Endothelial cell of umbilical vein (primary cell): ENCODE results near the gene PADI1. TPM values are rescaled to one million over a fixed set of nuclear protein-coding genes. Genes with fewer than 3 reads are reported as not detected.

Source experiments
- BruUV-seq: library from RNA; stranded (reverse); fragments of 400-500 nt; replicated peaks from 2 replicates; lab custom pipeline; 2021; lab: Mats Ljungman, UMichigan
- CTCF ChIA-PET: fragments of 300-600, 350-600 bp; sonication (Branson Sonifier 250); formaldehyde crosslinking; loops from one replicate; lab custom pipeline; 2021; ENCODE audit warnings: antibody characterized with exemption, inconsistent platforms; lab: Charles Lee
- POLR2A ChIA-PET: fragments of 300-600, 350-600 bp; sonication (Branson Sonifier 250); formaldehyde crosslinking; loops from one replicate; lab custom pipeline; 2021; ENCODE audit warnings: antibody characterized with exemption, inconsistent platforms; lab: Charles Lee
- DNase-seq: peaks from one replicate; pipeline ENCODE4 v3.0.0-alpha.2; 2011; ENCODE audit warnings: low read depth, low spot score
- FAIRE-seq: peaks from 2 replicates; lab custom pipeline; 2011; peaks lifted over from hg19 to GRCh38; lab: Jason Lieb, UNC
- H2AFZ ChIP-seq: 2 replicates; pipeline ENCODE4 v1.6.0; 2012; ENCODE audit warnings: low read depth, low read length, control low read depth, inconsistent platforms
- H3K27ac ChIP-seq: 2 replicates; pipeline ENCODE4 v1.5.1; 2011; ENCODE audit warnings: low read depth, mild to moderate bottlenecking, control low read depth, low read length, moderate library complexity; ENCODE audit not compliant: insufficient read depth
- H3K27me3 ChIP-seq, 2 experiments: 2 replicates each; pipeline versions ENCODE4 v1.6.0 to v1.6.1; 2011; ENCODE audit warnings: low read length in 2 of 2, mixed read lengths in 1 of 2; ENCODE audit not compliant: control insufficient read depth in 2 of 2, insufficient read depth in 2 of 2
- H3K36me3 ChIP-seq, 2 experiments: 2 replicates in 1 of 2; 3 replicates in 1 of 2; pipeline ENCODE4 v1.5.1; 2011; ENCODE audit warnings: low read length in 2 of 2, mild to moderate bottlenecking in 1 of 2, moderate library complexity in 1 of 2; ENCODE audit not compliant: control insufficient read depth in 2 of 2, insufficient read depth in 2 of 2; ENCODE audit errors: extremely low read depth in 1 of 2
- H3K4me1 ChIP-seq: 3 replicates; pipeline ENCODE4 v1.5.1; 2011; ENCODE audit warnings: mild to moderate bottlenecking, low read length; ENCODE audit not compliant: control insufficient read depth, insufficient read depth; ENCODE audit errors: extremely low read depth
- H3K4me2 ChIP-seq: 2 replicates; pipeline ENCODE4 v1.6.1; 2011; ENCODE audit warnings: low read length, control low read depth, mixed read lengths; ENCODE audit not compliant: insufficient read depth
- H3K4me3 ChIP-seq, 3 experiments: fragments of 200-600 bp in 1 of 3; sonication (generic), shearing (Covaris generic) in 1 of 3; replicated peaks in 1 of 3; 2 replicates each; pipeline ENCODE4 v1.5.1; 2011 to 2016; ENCODE audit warnings: control low read depth in 3 of 3, low read length in 3 of 3, mild to moderate bottlenecking in 2 of 3, inconsistent platforms in 1 of 3, low read depth in 1 of 3, moderate library complexity in 1 of 3; ENCODE audit not compliant: insufficient read depth in 1 of 3
- H3K79me2 ChIP-seq: 2 replicates; pipeline ENCODE4 v1.6.0; 2012; ENCODE audit warnings: low read length, inconsistent platforms; ENCODE audit not compliant: control insufficient read depth, insufficient read depth
- H3K9ac ChIP-seq: replicated peaks from 2 replicates; pipeline ENCODE3; 2011; ENCODE audit warnings: low read length, control low read depth; ENCODE audit not compliant: insufficient read depth; ENCODE audit errors: extremely low read depth
- H3K9me1 ChIP-seq: replicated peaks from 3 replicates; pipeline ENCODE4 v1.6.0; 2011; ENCODE audit warnings: mild to moderate bottlenecking, low read length; ENCODE audit not compliant: control insufficient read depth, insufficient read depth; ENCODE audit errors: extremely low read depth
- H3K9me3 ChIP-seq: replicated peaks from 2 replicates; pipeline ENCODE4 v1.5.1; 2012; ENCODE audit warnings: low read length, inconsistent platforms; ENCODE audit not compliant: control insufficient read depth, insufficient read depth
- H4K20me1 ChIP-seq: replicated peaks from 2 replicates; pipeline ENCODE3; 2011; ENCODE audit warnings: mild to moderate bottlenecking, low read length; ENCODE audit not compliant: control insufficient read depth, insufficient read depth; ENCODE audit errors: extremely low read depth
- EZH2 ChIP-seq: IDR thresholded peaks from 2 replicates; pipeline ENCODE4 v1.6.1; 2012; ENCODE audit warnings: borderline replicate concordance, low read depth, mild to moderate bottlenecking, moderate library complexity, low read length, inconsistent platforms; ENCODE audit not compliant: severe bottlenecking
- FOS ChIP-seq: IDR thresholded peaks from 2 replicates; pipeline ENCODE4 v1.6.1; 2011; ENCODE audit warnings: mild to moderate bottlenecking, low read length, moderate library complexity, borderline replicate concordance; ENCODE audit not compliant: insufficient read depth
- GATA2 ChIP-seq: IDR thresholded peaks from 2 replicates; pipeline ENCODE4 v1.7.0; 2011; ENCODE audit warnings: low read depth, mild to moderate bottlenecking, moderate library complexity, mixed read lengths, low read length; ENCODE audit not compliant: insufficient read length, insufficient read depth
- MYC ChIP-seq: IDR thresholded peaks from one replicate; pipeline ENCODE4 v1.6.1; 2011; ENCODE audit warnings: mild to moderate bottlenecking, low read depth, low read length
- POLR2A ChIP-seq: IDR thresholded peaks from 2 replicates; pipeline ENCODE4 v1.6.1; 2012; ENCODE audit warnings: low read depth, mild to moderate bottlenecking, control low read depth, low read length
- dilution Hi-C: fragments of 300-500 bp; cut with MboI; formaldehyde crosslinking; loops from one replicate; pipeline ENCODE4 v1.15.0; 2019; ENCODE audit warnings: low sequenced_read_pairs; ENCODE audit not compliant: extremely low pct_ligation_motif_present
- intact Hi-C: fragments of 100-400 bp; cut with micrococcal nuclease; formaldehyde crosslinking; loops from one replicate; pipeline ENCODE4 v1.10.0; 2022
- polyA plus RNA-seq, 4 experiments: library from polyadenylated mRNA; depleted of rRNA in 3 of 4; stranded (reverse) in 3 of 4; unstranded in 1 of 4; fragments of >200 nt; gene quantifications; 2 replicates each; pipeline versions ENCODE4 v1.2.1 to v1.2.3, GENCODE V29; 2011 to 2012; ENCODE audit warnings: missing spikeins in 1 of 4
- total RNA-seq: library from RNA; stranded (reverse); gene quantifications from 2 replicates; pipeline ENCODE4 v1.2.3, GENCODE V29; 2021
- TF ChIP-seq, protein P1 (sequence below), 2 donors: IDR thresholded peaks; 1 replicate in 1 of 2; 2 replicates in 1 of 2; pipeline ENCODE4 v1.5.1; 2011; ENCODE audit warnings: low read length in 2 of 2, mild to moderate bottlenecking in 2 of 2, moderate library complexity in 2 of 2, control low read depth in 1 of 2, inconsistent platforms in 1 of 2, low read depth in 1 of 2; ENCODE audit not compliant: insufficient read depth in 1 of 2; ENCODE audit errors: extremely low read depth in 1 of 2

The PADI1 gene
- total and polyA plus RNA-seq, 2 donors (not counting 3 experiments of a cell fraction or from before 2014, with no cell fraction given): 0.01 TPM; not detected in 1

DNA sequence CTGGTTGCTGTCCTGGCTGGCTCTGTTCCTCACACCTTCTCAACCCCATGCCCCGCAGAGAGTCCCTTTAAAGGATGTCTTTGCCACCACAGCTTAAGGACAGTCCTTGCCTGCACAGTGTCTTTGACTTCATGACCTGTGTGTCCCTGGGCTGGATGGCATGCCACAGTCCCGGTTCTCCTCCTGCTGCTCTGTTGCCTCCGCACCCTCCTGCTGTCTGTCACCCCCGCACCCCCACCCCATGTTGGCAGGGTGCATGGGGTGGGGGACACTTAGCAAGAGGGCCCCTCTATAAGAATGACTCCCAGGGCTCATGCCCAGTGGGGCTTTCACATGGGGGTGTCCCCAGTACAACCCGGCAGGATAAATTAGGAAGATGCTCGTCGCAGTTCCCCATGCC, 41.6 kb upstream of the PADI1 start:
- no peak for DNase-seq
- Histone ChIP-seq H3K36me3 (no peaks in the 10 kb centered on the region), H3K27me3 (no peaks in the 10 kb centered on the region), H3K9ac (no peak overlapping the region), H3K4me3 (no peak overlapping the region), H3K79me2 (no peaks in the 10 kb centered on the region), H3K4me1 (no peaks in the 10 kb centered on the region), H3K27ac (no peak overlapping the region), H3K9me3 (no peaks in the 10 kb centered on the region), H3K4me2 (no peak overlapping the region), H3K9me1 (no peaks in the 10 kb centered on the region), H2AFZ (no peak overlapping the region), H4K20me1 (no peaks in the 10 kb centered on the region)
- no TSS peak for BruUV-seq
- no peak for FAIRE-seq
- POLR2A ChIA-PET: no interaction called here
- TF ChIP-seq FOS (no peak), POLR2A (no peak), MYC (no peak), GATA2 (no peak), EZH2 (no peak)
- TF ChIP-seq, protein P1, sequence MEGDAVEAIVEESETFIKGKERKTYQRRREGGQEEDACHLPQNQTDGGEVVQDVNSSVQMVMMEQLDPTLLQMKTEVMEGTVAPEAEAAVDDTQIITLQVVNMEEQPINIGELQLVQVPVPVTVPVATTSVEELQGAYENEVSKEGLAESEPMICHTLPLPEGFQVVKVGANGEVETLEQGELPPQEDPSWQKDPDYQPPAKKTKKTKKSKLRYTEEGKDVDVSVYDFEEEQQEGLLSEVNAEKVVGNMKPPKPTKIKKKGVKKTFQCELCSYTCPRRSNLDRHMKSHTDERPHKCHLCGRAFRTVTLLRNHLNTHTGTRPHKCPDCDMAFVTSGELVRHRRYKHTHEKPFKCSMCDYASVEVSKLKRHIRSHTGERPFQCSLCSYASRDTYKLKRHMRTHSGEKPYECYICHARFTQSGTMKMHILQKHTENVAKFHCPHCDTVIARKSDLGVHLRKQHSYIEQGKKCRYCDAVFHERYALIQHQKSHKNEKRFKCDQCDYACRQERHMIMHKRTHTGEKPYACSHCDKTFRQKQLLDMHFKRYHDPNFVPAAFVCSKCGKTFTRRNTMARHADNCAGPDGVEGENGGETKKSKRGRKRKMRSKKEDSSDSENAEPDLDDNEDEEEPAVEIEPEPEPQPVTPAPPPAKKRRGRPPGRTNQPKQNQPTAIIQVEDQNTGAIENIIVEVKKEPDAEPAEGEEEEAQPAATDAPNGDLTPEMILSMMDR (IDR thresholded peaks at IDR 0.05; ENCODE audit: extremely low read depth in 1 of 2, insufficient read depth in 1 of 2, low read depth in 1 of 2, low read length in 2 of 2): no peak
- CTCF ChIA-PET: no interaction called here
- intact Hi-C loops (no loop called here), dilution Hi-C loops (no loop called here)
